HG03558 (cell line): Measurements from ENCODE around the gene CHM.
"Not testable (repeated sequence)": the region's sequence is repeated elsewhere in the genome, so short reads cannot be mapped to it uniquely, and the experiment has no call there.

Source experiments
- ATAC-seq: cut with Tn5 transposase; IDR thresholded peaks from one replicate; pipeline ENCODE4 v1.9.1; 2021; ENCODE audit warnings: moderate number of reproducible peaks; ENCODE audit not compliant: unreplicated experiment; ENCODE audit errors: extremely low read depth

The CHM gene

GRCh38 chrX:85922821-85923220 lies 124.5 kb downstream of the CHM start:
- no peak for ATAC-seq

- not testable (repeated sequence) for ATAC-seq
Observed at GRCh38 chrX:85916656-85917280, 130.6 kb downstream of the CHM start.

- ATAC-seq = no peak
Observed at GRCh38 chrX:85914431-85914830, 132.9 kb downstream of the CHM start.

GRCh38 chrX:85907316-85907715 lies 140.0 kb downstream of the CHM start:
- no peak for ATAC-seq

- no peak for ATAC-seq
Observed at GRCh38 chrX:85906399-85906798, 141.0 kb downstream of the CHM start.

- no peak for ATAC-seq
Observed at GRCh38 chrX:85905851-85906250, 141.5 kb downstream of the CHM start.

GRCh38 chrX:85903692-85904471 lies 143.5 kb downstream of the CHM start:
- ATAC-seq = no peak

- ATAC-seq = no peak
Observed at GRCh38 chrX:85897362-85898126, 149.8 kb downstream of the CHM start.

- ATAC-seq = no peak
Observed at GRCh38 chrX:85882601-85883000, 164.8 kb downstream of the CHM start.

GRCh38 chrX:85870585-85870984 lies 176.8 kb downstream of the CHM start:
- ATAC-seq = no peak

GRCh38 chrX:85865324-85865723 lies 182.0 kb downstream of the CHM start:
- ATAC-seq = no peak

- no peak for ATAC-seq
Observed at GRCh38 chrX:85859426-85859825, 187.9 kb downstream of the CHM start.

GRCh38 chrX:85851418-85851817 lies 195.9 kb downstream of the CHM start:
- no peak for ATAC-seq

- no peak for ATAC-seq
Observed at GRCh38 chrX:85836868-85837267, 210.5 kb downstream of the CHM start.

GRCh38 chrX:85828771-85829170 lies 218.6 kb downstream of the CHM start:
- ATAC-seq = no peak

- no peak for ATAC-seq
Observed at GRCh38 chrX:85815203-85815751, 232.1 kb downstream of the CHM start.
